ENCODE measurements around the gene ZDHHC18.

ZDHHC18 gene

GRCh38 chr1:26783646-26784022 lies 42.9 kb upstream of the ZDHHC18 start:
- DNase-seq (ENCODE audit: low read depth, low spot score), result no peak
- in situ Hi-C loops (cut with HindIII; ENCODE audit: low sequenced_read_pairs), result no loop called here
- no peak overlapping the region for H3K4me3 ChIP-seq (ENCODE audit: low read depth, low read length)
- TF ChIP-seq CTCF (IDR thresholded peaks at IDR 0.05; ENCODE audit: low read depth, low read length), result no peak

- peak; percentile 87 for DNase-seq (ENCODE audit: low read depth, low spot score)
- in situ Hi-C loops (cut with HindIII; ENCODE audit: low sequenced_read_pairs), result no loop called here
- no peak for TF ChIP-seq CTCF (IDR thresholded peaks at IDR 0.05; ENCODE audit: low read depth, low read length)
- no peak overlapping the region for H3K4me3 ChIP-seq (ENCODE audit: low read depth, low read length)
These were observed 42.2 kb upstream of the ZDHHC18 start for GRCh38 chr1:26784023-26784871.

- no peak overlapping the region for H3K4me3 ChIP-seq (ENCODE audit: low read depth, low read length)
- no peak for TF ChIP-seq CTCF (IDR thresholded peaks at IDR 0.05; ENCODE audit: low read depth, low read length)
- DNase-seq (ENCODE audit: low read depth, low spot score), result no peak
- in situ Hi-C loops (cut with HindIII; ENCODE audit: low sequenced_read_pairs), result no loop called here
These were observed 41.6 kb upstream of the ZDHHC18 start for GRCh38 chr1:26784886-26785285.

GRCh38 chr1:26785611-26786436 lies 40.7 kb upstream of the ZDHHC18 start:
- DNase-seq (ENCODE audit: low read depth, low spot score), result peak; percentile 46
- H3K4me3 ChIP-seq (ENCODE audit: low read depth, low read length), result no peak overlapping the region
- no peak for TF ChIP-seq CTCF (IDR thresholded peaks at IDR 0.05; ENCODE audit: low read depth, low read length)
- in situ Hi-C loops (cut with HindIII; ENCODE audit: low sequenced_read_pairs), result no loop called here

- peak; percentile 89 for DNase-seq (ENCODE audit: low read depth, low spot score)
- in situ Hi-C loops (cut with HindIII; ENCODE audit: low sequenced_read_pairs), result no loop called here
- peak overlapping the region; percentile 53 for H3K4me3 ChIP-seq (ENCODE audit: low read depth, low read length)
- no peak for TF ChIP-seq CTCF (IDR thresholded peaks at IDR 0.05; ENCODE audit: low read depth, low read length)
These were observed 39.8 kb upstream of the ZDHHC18 start for GRCh38 chr1:26786437-26787380.

GRCh38 chr1:26787381-26787705 lies 39.1 kb upstream of the ZDHHC18 start:
- H3K4me3 ChIP-seq (ENCODE audit: low read depth, low read length), result peak overlapping the region; percentile 53
- in situ Hi-C loops (cut with HindIII; ENCODE audit: low sequenced_read_pairs), result no loop called here
- peak; percentile 80 for DNase-seq (ENCODE audit: low read depth, low spot score)
- no peak for TF ChIP-seq CTCF (IDR thresholded peaks at IDR 0.05; ENCODE audit: low read depth, low read length)

Measured in astrocyte of the spinal cord (primary cell).